ENCODE results near the gene PAPOLA. TPM values are rescaled to one million over a fixed set of nuclear protein-coding genes. Genes with fewer than 3 reads are reported as not detected.
A peak's percentile ranks its signal among the peaks of the same experiment; 100 is the strongest.

PAPOLA gene
- total and polyA plus RNA-seq, 9 of the 15 experiments (the other 6 are each of a cell fraction or from before 2014, with no cell fraction given), result 51.1 to 199 (median 95.8) TPM

GRCh38 chr14:96597680-96598079 lies 95.5 kb downstream of the PAPOLA start:
- no peak overlapping the region for H3K4me2 ChIP-seq (ENCODE audit: insufficient read depth, low read length)
- no peak overlapping the region for H2AFZ ChIP-seq (ENCODE audit: low read depth, low read length)
- peaks cover 3 to 6% of the 10 kb centered on the region in 2 experiments; a peak in 4 of 5 replicates for H3K4me1 ChIP-seq (replicated peaks in 1 of 2; ENCODE audit: control insufficient read depth in 2 of 2, insufficient read depth in 2 of 2, low read length in 2 of 2)
- intact Hi-C loops (cut with micrococcal nuclease), result no loop called here
- no peak for ATAC-seq
- H3K4me3 ChIP-seq, result no peak overlapping the region
- CTCF ChIA-PET (ENCODE audit: low intra/inter-chr PET ratio), result no interaction called here
- H3K27ac ChIP-seq (ENCODE audit: extremely low read depth, low read depth, low read length), result no peak overlapping the region
- H3K9me3 ChIP-seq (replicated peaks; ENCODE audit: control insufficient read depth, insufficient read depth, low read depth, low read length), result no peaks in the 10 kb centered on the region
- H3K79me2 ChIP-seq (ENCODE audit: control insufficient read depth, insufficient read depth, low read length), result no peaks in the 10 kb centered on the region
- DNase-seq (ENCODE audit: extremely low read depth in 1 of 4, low spot score in 3 of 4), result no peak
- WGBS (ENCODE audit: insufficient coverage, low coverage, missing lambda C conversion rate), result 10% methylated on average over 3 of the region's 5 CpGs
- H3K9ac ChIP-seq (ENCODE audit: insufficient read depth in 1 of 2, low read depth in 2 of 2, low read length in 2 of 2), result no peak overlapping the region
- H4K20me1 ChIP-seq (replicated peaks; ENCODE audit: control insufficient read depth, insufficient read depth, low read length), result no peaks in the 10 kb centered on the region; the same call in 1 of the 2 replicates
- FAIRE-seq, result no peak
- POLR2A ChIA-PET, result no interaction called here
- H3K9me1 ChIP-seq (ENCODE audit: control insufficient read depth, insufficient read depth, low read length), result no peaks in the 10 kb centered on the region
- BruUV-seq (replicated peaks), result no TSS peak
- H3K36me3 ChIP-seq (ENCODE audit: control insufficient read depth, insufficient read depth, low read length), result no peaks in the 10 kb centered on the region
- TF ChIP-seq MTF1 (CRISPR knock-in tag; IDR thresholded peaks at IDR 0.05; ENCODE audit: borderline replicate concordance), result no peak
- no peak for TF ChIP-seq SIRT6 (IDR thresholded peaks at IDR 0.05; ENCODE audit: low read depth, low read length)
- no peak for TF ChIP-seq DDX20 (tag; IDR thresholded peaks at IDR 0.05; ENCODE audit: low read depth)
- peak; percentile 71 for TF ChIP-seq ZNF263 (CRISPR knock-in tag; IDR thresholded peaks at IDR 0.05; ENCODE audit: borderline replicate concordance)
- in situ Hi-C loops (cut with MboI), result loop anchor here (25.0 kb wide), 1 partner anchor 690 kb away; no protein-coding TSS in a partner anchor
- H3K27me3 ChIP-seq (ENCODE audit: control insufficient read depth in 2 of 2, insufficient read depth in 2 of 2, low read length in 2 of 2), result peaks cover 16 to 55% of the 10 kb centered on the region in 2 experiments; a peak in 4 of 5 replicates

- H3K9me3 ChIP-seq (replicated peaks; ENCODE audit: control insufficient read depth, insufficient read depth, low read depth, low read length), result no peaks in the 10 kb centered on the region
- no peaks in the 10 kb centered on the region for H3K36me3 ChIP-seq (ENCODE audit: control insufficient read depth, insufficient read depth, low read length)
- no peaks in the 10 kb centered on the region for H3K4me1 ChIP-seq (replicated peaks in 1 of 2; ENCODE audit: control insufficient read depth in 2 of 2, insufficient read depth in 2 of 2, low read length in 2 of 2)
- H3K27me3 ChIP-seq (ENCODE audit: control insufficient read depth in 2 of 2, insufficient read depth in 2 of 2, low read length in 2 of 2), result peaks cover 9 to 55% of the 10 kb centered on the region in 2 experiments
- H3K27ac ChIP-seq (ENCODE audit: extremely low read depth, low read depth, low read length), result no peak overlapping the region
- H3K9me1 ChIP-seq (ENCODE audit: control insufficient read depth, insufficient read depth, low read length), result no peaks in the 10 kb centered on the region
- ATAC-seq (peak; percentile 28; the same call in 1 of the 3 replicates), DNase-seq (ENCODE audit: extremely low read depth in 1 of 4, low spot score in 3 of 4) (no peak), FAIRE-seq (no peak)
- H3K9ac ChIP-seq (ENCODE audit: insufficient read depth in 1 of 2, low read depth in 2 of 2, low read length in 2 of 2), result no peak overlapping the region
- H3K79me2 ChIP-seq (ENCODE audit: control insufficient read depth, insufficient read depth, low read length), result no peaks in the 10 kb centered on the region
- BruUV-seq (replicated peaks), result no TSS peak
- H2AFZ ChIP-seq (ENCODE audit: low read depth, low read length), result no peak overlapping the region
- intact Hi-C loops (cut with micrococcal nuclease), result no loop called here
- no peaks in the 10 kb centered on the region; the same call in 1 of the 2 replicates for H4K20me1 ChIP-seq (replicated peaks; ENCODE audit: control insufficient read depth, insufficient read depth, low read length)
- ChIA-PET CTCF (ENCODE audit: low intra/inter-chr PET ratio) (no interaction called here), POLR2A (no interaction called here)
- H3K4me3 ChIP-seq, result no peak overlapping the region
- 11% methylated on average over 10 of the region's 14 CpGs for WGBS (ENCODE audit: insufficient coverage, low coverage, missing lambda C conversion rate)
- in situ Hi-C loops (cut with MboI), result loop anchor here (25.0 kb wide), 1 partner anchor 689 kb away; no protein-coding TSS in a partner anchor
- no peak overlapping the region for H3K4me2 ChIP-seq (ENCODE audit: insufficient read depth, low read length)
- TF ChIP-seq ZFPM2 (CRISPR knock-in tag; IDR thresholded peaks at IDR 0.05) (no peak), STAT5B (CRISPR knock-in tag; IDR thresholded peaks at IDR 0.05) (no peak), ZNF280A (IDR thresholded peaks at IDR 0.05; ENCODE audit: low read depth, partially characterized antibody) (no peak), BRD4 (IDR thresholded peaks at IDR 0.05) (no peak), RBBP5 (IDR thresholded peaks at IDR 0.05; ENCODE audit: borderline replicate concordance, insufficient read depth, low read length, poor library complexity, severe bottlenecking) (no peak), ESRRB (CRISPR knock-in tag; IDR thresholded peaks at IDR 0.05; ENCODE audit: borderline replicate concordance) (no peak), ZBTB33 (CRISPR knock-in tag; IDR thresholded peaks at IDR 0.05) (no peak), PYGO2 (tag; IDR thresholded peaks at IDR 0.05) (no peak)
These were observed 96.2 kb downstream of the PAPOLA start for GRCh38 chr14:96598332-96598928.

Data from K562 (cell line).